HG03460 (cell line): ENCODE measurements around the gene TMEM209.
"Not testable (repeated sequence)": the region's sequence is repeated elsewhere in the genome, so short reads cannot be mapped to it uniquely, and the experiment has no call there.

Source experiments
- ATAC-seq: cut with Tn5 transposase; IDR thresholded peaks from one replicate; pipeline ENCODE4 v1.9.1; 2021; ENCODE audit not compliant: unreplicated experiment

Gene TMEM209

GRCh38 chr7:130218806-130219620 is 13.8 kb upstream of the TMEM209 start:
- ATAC-seq = no peak

GRCh38 chr7:130216750-130217149 is 11.5 kb upstream of the TMEM209 start:
- ATAC-seq = no peak

GRCh38 chr7:130216025-130216424 is 10.8 kb upstream of the TMEM209 start:
- ATAC-seq = no peak

GRCh38 chr7:130213828-130214227 is 8.6 kb upstream of the TMEM209 start:
- ATAC-seq = no peak

- no peak for ATAC-seq
Observed at GRCh38 chr7:130210181-130210935, 5.2 kb upstream of the TMEM209 start.

GRCh38 chr7:130208516-130208915 is 3.3 kb upstream of the TMEM209 start:
- ATAC-seq = no peak

- no peak for ATAC-seq
Observed at GRCh38 chr7:130207642-130208041, 2.4 kb upstream of the TMEM209 start, which contains the start of gene SSMEM1. Gene SSMEM1, plus strand, starts transcription at chr7:130207860. Its CDS starts 51 bp downstream, at chr7:130207911.

- ATAC-seq = no peak
Observed at GRCh38 chr7:130207033-130207432, 1.8 kb upstream of the TMEM209 start.

GRCh38 chr7:130201796-130202195 is 3.4 kb downstream of the TMEM209 start:
- ATAC-seq = no peak

GRCh38 chr7:130197094-130197493 is 8.1 kb downstream of the TMEM209 start:
- ATAC-seq = no peak

- no peak for ATAC-seq
Observed at GRCh38 chr7:130196476-130196875, 8.7 kb downstream of the TMEM209 start.

GRCh38 chr7:130195396-130195795 is 9.8 kb downstream of the TMEM209 start:
- ATAC-seq = no peak

- no peak for ATAC-seq
Observed at GRCh38 chr7:130191791-130192190, 13.4 kb downstream of the TMEM209 start.

- ATAC-seq = no peak
Observed at GRCh38 chr7:130189343-130189742, 15.9 kb downstream of the TMEM209 start.

GRCh38 chr7:130187360-130187759 is 17.8 kb downstream of the TMEM209 start:
- no peak for ATAC-seq

GRCh38 chr7:130184349-130184748 is 20.9 kb downstream of the TMEM209 start:
- not testable (repeated sequence) for ATAC-seq

- peak; percentile 83 for ATAC-seq
Observed at GRCh38 chr7:130182990-130183389, 22.2 kb downstream of the TMEM209 start.

GRCh38 chr7:130181263-130181605 is 24.0 kb downstream of the TMEM209 start:
- no peak for ATAC-seq

- no peak for ATAC-seq
Observed at GRCh38 chr7:130180571-130181262, 24.5 kb downstream of the TMEM209 start.

- ATAC-seq = no peak
Observed at GRCh38 chr7:130179631-130180030, 25.6 kb downstream of the TMEM209 start.

- ATAC-seq = no peak
Observed at GRCh38 chr7:130178251-130178650, 27.0 kb downstream of the TMEM209 start.
